Hepatocyte (in vitro differentiated cells): ENCODE data around the gene SDF2L1.

Experiments
- EZH2phosphoT487 ChIP-seq: fragments of 200-600 bp; sonication (generic); IDR thresholded peaks from one replicate; pipeline ENCODE4 v1.6.1; 2018; ENCODE audit warnings: antibody characterized with exemption, mild to moderate bottlenecking, low read depth, moderate library complexity; ENCODE audit not compliant: unreplicated experiment, severe bottlenecking
- TF ChIP-seq, protein P1 (sequence below): fragments of 200-600 bp; sonication (generic); IDR thresholded peaks from 2 replicates; pipeline ENCODE4 v1.5.1; 2016; ENCODE audit warnings: antibody characterized with exemption, mild to moderate bottlenecking; ENCODE audit not compliant: poor library complexity

DNA sequence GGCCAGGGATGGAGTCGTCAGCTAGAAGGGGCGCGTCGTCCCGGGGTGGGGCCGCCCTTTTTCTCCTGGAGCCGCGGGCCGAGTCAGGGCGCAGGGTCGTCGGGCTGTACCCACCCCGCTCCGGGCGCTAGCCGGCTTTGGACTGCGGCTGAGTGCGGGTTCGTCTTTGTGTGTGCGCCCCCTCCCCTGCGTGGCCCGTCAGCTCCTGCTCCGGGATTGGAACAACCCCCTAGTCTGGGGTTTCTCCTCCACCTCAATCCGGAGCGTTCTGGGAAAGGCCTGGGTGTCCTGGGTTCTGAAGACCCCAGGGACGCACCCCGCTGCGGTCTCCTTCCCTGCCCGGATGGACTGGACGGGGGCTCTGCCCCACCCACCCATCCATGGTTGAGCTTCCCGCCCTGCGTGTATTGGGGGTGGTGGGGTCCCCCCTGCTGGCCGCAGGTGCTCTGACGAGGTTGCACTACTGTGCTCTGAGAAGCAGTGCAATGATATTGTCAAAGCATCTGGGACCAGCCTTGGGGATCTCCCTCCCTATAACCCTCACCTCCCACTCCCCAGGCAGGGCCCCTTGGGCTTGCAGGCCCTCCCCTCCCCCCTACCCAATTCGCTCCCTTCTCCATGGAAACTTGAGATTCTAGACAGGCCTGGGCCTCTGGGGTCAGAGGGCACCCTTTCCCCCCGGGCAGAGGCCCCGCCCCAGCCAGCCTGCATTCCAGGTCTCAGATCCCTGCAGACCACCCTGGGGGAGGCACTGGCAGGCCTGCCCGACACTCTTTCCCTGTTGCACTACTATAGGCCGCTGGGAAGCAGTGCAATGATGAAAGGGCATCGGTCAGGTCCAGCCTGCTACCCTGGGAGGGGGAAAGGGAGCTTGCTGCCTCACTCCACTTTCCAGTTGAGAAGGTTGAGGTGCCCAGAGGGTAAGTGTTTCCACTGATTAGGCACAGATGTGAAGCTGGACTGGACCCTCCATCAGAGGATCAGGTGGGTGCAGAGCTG is 10.7 kb downstream of the SDF2L1 start:
- TF ChIP-seq, protein P1, sequence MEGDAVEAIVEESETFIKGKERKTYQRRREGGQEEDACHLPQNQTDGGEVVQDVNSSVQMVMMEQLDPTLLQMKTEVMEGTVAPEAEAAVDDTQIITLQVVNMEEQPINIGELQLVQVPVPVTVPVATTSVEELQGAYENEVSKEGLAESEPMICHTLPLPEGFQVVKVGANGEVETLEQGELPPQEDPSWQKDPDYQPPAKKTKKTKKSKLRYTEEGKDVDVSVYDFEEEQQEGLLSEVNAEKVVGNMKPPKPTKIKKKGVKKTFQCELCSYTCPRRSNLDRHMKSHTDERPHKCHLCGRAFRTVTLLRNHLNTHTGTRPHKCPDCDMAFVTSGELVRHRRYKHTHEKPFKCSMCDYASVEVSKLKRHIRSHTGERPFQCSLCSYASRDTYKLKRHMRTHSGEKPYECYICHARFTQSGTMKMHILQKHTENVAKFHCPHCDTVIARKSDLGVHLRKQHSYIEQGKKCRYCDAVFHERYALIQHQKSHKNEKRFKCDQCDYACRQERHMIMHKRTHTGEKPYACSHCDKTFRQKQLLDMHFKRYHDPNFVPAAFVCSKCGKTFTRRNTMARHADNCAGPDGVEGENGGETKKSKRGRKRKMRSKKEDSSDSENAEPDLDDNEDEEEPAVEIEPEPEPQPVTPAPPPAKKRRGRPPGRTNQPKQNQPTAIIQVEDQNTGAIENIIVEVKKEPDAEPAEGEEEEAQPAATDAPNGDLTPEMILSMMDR = no peak
- no peak for TF ChIP-seq EZH2phosphoT487
